HCT116 (cell line): ENCODE results near the gene TPM3.

Experiments used
- RAD21 ChIP-seq: IDR thresholded peaks from 2 replicates; pipeline ENCODE4 v1.6.1; 2012; ENCODE audit warnings: low read depth, mild to moderate bottlenecking
- YY1 ChIP-seq: IDR thresholded peaks from 2 replicates; pipeline ENCODE4 v1.6.1; 2011; ENCODE audit warnings: low read length, low read depth, moderate library complexity, mild to moderate bottlenecking; ENCODE audit not compliant: insufficient replicate concordance; ENCODE audit errors: extremely low read depth
- TF ChIP-seq, protein P1 (sequence below), 3 experiments: fragments of 200-600 bp in 1 of 3; sonication (generic) in 1 of 3; IDR thresholded peaks in 2 of 3; conservative IDR thresholded peaks in 1 of 3; 2 replicates each; pipeline ENCODE4 v1.5.1; 2012 to 2017; ENCODE audit warnings: low read depth in 2 of 3, low read length in 2 of 3, antibody characterized with exemption in 1 of 3, borderline replicate concordance in 1 of 3, control low read depth in 1 of 3, mild to moderate bottlenecking in 1 of 3, mixed read lengths in 1 of 3, mixed run types in 1 of 3, moderate library complexity in 1 of 3; ENCODE audit not compliant: insufficient read depth in 1 of 3

DNA sequence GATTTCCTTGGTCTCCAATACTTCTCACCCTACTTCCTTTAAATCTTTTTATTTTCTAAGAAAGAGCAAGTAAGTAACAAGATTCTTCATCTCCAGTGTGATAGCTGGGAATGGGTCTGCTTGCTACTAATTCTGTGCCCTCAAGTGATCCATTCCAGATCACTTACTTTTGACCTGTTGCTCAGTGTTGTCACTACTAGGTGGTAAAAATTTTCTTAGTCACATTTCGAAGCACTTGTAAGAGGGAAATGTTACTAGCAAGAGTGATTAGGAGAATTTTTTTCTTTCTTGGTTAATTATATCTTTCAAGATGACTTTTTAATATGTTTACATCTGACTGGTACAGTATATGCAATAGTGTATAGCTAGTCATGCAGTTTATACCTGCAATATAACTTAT lies 31.0 kb upstream of the TPM3 start:
- TF ChIP-seq, protein P1, sequence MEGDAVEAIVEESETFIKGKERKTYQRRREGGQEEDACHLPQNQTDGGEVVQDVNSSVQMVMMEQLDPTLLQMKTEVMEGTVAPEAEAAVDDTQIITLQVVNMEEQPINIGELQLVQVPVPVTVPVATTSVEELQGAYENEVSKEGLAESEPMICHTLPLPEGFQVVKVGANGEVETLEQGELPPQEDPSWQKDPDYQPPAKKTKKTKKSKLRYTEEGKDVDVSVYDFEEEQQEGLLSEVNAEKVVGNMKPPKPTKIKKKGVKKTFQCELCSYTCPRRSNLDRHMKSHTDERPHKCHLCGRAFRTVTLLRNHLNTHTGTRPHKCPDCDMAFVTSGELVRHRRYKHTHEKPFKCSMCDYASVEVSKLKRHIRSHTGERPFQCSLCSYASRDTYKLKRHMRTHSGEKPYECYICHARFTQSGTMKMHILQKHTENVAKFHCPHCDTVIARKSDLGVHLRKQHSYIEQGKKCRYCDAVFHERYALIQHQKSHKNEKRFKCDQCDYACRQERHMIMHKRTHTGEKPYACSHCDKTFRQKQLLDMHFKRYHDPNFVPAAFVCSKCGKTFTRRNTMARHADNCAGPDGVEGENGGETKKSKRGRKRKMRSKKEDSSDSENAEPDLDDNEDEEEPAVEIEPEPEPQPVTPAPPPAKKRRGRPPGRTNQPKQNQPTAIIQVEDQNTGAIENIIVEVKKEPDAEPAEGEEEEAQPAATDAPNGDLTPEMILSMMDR (IDR thresholded peaks at IDR 0.05 in 2 of 3, conservative IDR thresholded peaks at IDR 0.05 in 1 of 3; ENCODE audit: borderline replicate concordance in 1 of 3, insufficient read depth in 1 of 3, low read depth in 2 of 3, low read length in 2 of 3) = no peak
- TF ChIP-seq YY1 (no peak), RAD21 (no peak)
